ENCODE results near the gene UCN. TPM values are rescaled to one million over a fixed set of nuclear protein-coding genes. Genes with fewer than 3 reads are reported as not detected.
"Not testable (repeated sequence)": the region's sequence is repeated elsewhere in the genome, so short reads cannot be mapped to it uniquely, and the experiment has no call there.

Gene UCN
- total RNA-seq, 1 donor, result 0.36 TPM

GRCh38 chr2:27281442-27281841 is 26.8 kb downstream of the UCN start:
- H4K20me1 ChIP-seq (ENCODE audit: insufficient read depth, low read length), result no peaks in the 10 kb centered on the region
- DNase-seq (ENCODE audit: insufficient read length, low spot score, missing footprints), result no peak
- H3K4me3 ChIP-seq (ENCODE audit: insufficient read depth, low read length), result no peak overlapping the region
- no peak overlapping the region for H3K4me2 ChIP-seq (ENCODE audit: insufficient read depth, low read length)
- peaks cover 9% of the 10 kb centered on the region for H3K27me3 ChIP-seq (ENCODE audit: insufficient read depth, low read length)
- no peak for TF ChIP-seq CTCF (IDR thresholded peaks at IDR 0.05; ENCODE audit: extremely low read depth, low read depth, low read length)
- H3K27ac ChIP-seq (ENCODE audit: low read depth, low read length), result no peak overlapping the region
- H3K4me1 ChIP-seq (ENCODE audit: insufficient read depth, low read length), result peaks cover 25% of the 10 kb centered on the region
- no peaks in the 10 kb centered on the region for H3K79me2 ChIP-seq (ENCODE audit: insufficient read depth, low read length)
- no peak overlapping the region for H2AFZ ChIP-seq (ENCODE audit: low read length)
- H3K9me3 ChIP-seq (ENCODE audit: low read depth, low read length), result no peaks in the 10 kb centered on the region
- no peaks in the 10 kb centered on the region for H3K36me3 ChIP-seq (ENCODE audit: insufficient read depth, low read length)

- Histone ChIP-seq H3K4me3 (ENCODE audit: insufficient read depth, low read length) (no peak overlapping the region), H3K27me3 (ENCODE audit: insufficient read depth, low read length) (peaks cover 6% of the 10 kb centered on the region), H3K4me2 (ENCODE audit: insufficient read depth, low read length) (no peak overlapping the region), H3K4me1 (ENCODE audit: insufficient read depth, low read length) (peaks cover 25% of the 10 kb centered on the region), H4K20me1 (ENCODE audit: insufficient read depth, low read length) (no peaks in the 10 kb centered on the region), H3K9me3 (ENCODE audit: low read depth, low read length) (no peaks in the 10 kb centered on the region), H3K36me3 (ENCODE audit: insufficient read depth, low read length) (no peaks in the 10 kb centered on the region), H2AFZ (ENCODE audit: low read length) (no peak overlapping the region), H3K79me2 (ENCODE audit: insufficient read depth, low read length) (no peaks in the 10 kb centered on the region), H3K27ac (ENCODE audit: low read depth, low read length) (no peak overlapping the region)
- DNase-seq (ENCODE audit: insufficient read length, low spot score, missing footprints), result peak; percentile 77
- TF ChIP-seq CTCF (IDR thresholded peaks at IDR 0.05; ENCODE audit: extremely low read depth, low read depth, low read length), result no peak
Observed at GRCh38 chr2:27280826-27281225, 27.4 kb downstream of the UCN start.

- Histone ChIP-seq H3K27ac (ENCODE audit: low read depth, low read length) (no peak overlapping the region), H2AFZ (ENCODE audit: low read length) (no peak overlapping the region), H3K4me3 (ENCODE audit: insufficient read depth, low read length) (no peak overlapping the region), H3K79me2 (ENCODE audit: insufficient read depth, low read length) (no peaks in the 10 kb centered on the region), H3K9me3 (ENCODE audit: low read depth, low read length) (no peaks in the 10 kb centered on the region), H4K20me1 (ENCODE audit: insufficient read depth, low read length) (no peaks in the 10 kb centered on the region), H3K27me3 (ENCODE audit: insufficient read depth, low read length) (peaks cover 3% of the 10 kb centered on the region), H3K4me1 (ENCODE audit: insufficient read depth, low read length) (peaks cover 32% of the 10 kb centered on the region), H3K36me3 (ENCODE audit: insufficient read depth, low read length) (no peaks in the 10 kb centered on the region), H3K4me2 (ENCODE audit: insufficient read depth, low read length) (no peak overlapping the region)
- no peak for DNase-seq (ENCODE audit: insufficient read length, low spot score, missing footprints)
- no peak for TF ChIP-seq CTCF (IDR thresholded peaks at IDR 0.05; ENCODE audit: extremely low read depth, low read depth, low read length)
Observed at GRCh38 chr2:27278010-27278409, 30.2 kb downstream of the UCN start.

- no peaks in the 10 kb centered on the region for H3K79me2 ChIP-seq (ENCODE audit: insufficient read depth, low read length)
- no peak within 1 kb of the TSS for H3K27ac ChIP-seq (ENCODE audit: low read depth, low read length)
- DNase-seq (ENCODE audit: insufficient read length, low spot score, missing footprints), result no peak
- no peaks in the 10 kb centered on the region for H3K36me3 ChIP-seq (ENCODE audit: insufficient read depth, low read length)
- H3K27me3 ChIP-seq (ENCODE audit: insufficient read depth, low read length), result peaks cover 8% of the 10 kb centered on the region
- H4K20me1 ChIP-seq (ENCODE audit: insufficient read depth, low read length), result no peaks in the 10 kb centered on the region
- H3K4me1 ChIP-seq (ENCODE audit: insufficient read depth, low read length), result peaks cover 14% of the 10 kb centered on the region
- no peak within 1 kb of the TSS for H3K4me2 ChIP-seq (ENCODE audit: insufficient read depth, low read length)
- TF ChIP-seq CTCF (IDR thresholded peaks at IDR 0.05; ENCODE audit: extremely low read depth, low read depth, low read length), result no peak
- no peak within 1 kb of the TSS for H3K4me3 ChIP-seq (ENCODE audit: insufficient read depth, low read length)
- no peaks in the 10 kb centered on the region for H3K9me3 ChIP-seq (ENCODE audit: low read depth, low read length)
- no peak within 1 kb of the TSS for H2AFZ ChIP-seq (ENCODE audit: low read length)
Observed at GRCh38 chr2:27275211-27276150, 32.8 kb downstream of the UCN start, which contains the start of gene DNAJC5G. DNAJC5G (plus strand) TSS chr2:27275433; CDS start chr2:27276729, 1,296 bp downstream.

- H4K20me1 ChIP-seq (ENCODE audit: insufficient read depth, low read length); H3K79me2 ChIP-seq (ENCODE audit: insufficient read depth, low read length); H3K4me3 ChIP-seq (ENCODE audit: insufficient read depth, low read length); H2AFZ ChIP-seq (ENCODE audit: low read length); DNase-seq (ENCODE audit: insufficient read length, low spot score, missing footprints); H3K27ac ChIP-seq (ENCODE audit: low read depth, low read length); H3K4me2 ChIP-seq (ENCODE audit: insufficient read depth, low read length); H3K4me1 ChIP-seq (ENCODE audit: insufficient read depth, low read length); H3K9me3 ChIP-seq (ENCODE audit: low read depth, low read length); H3K36me3 ChIP-seq (ENCODE audit: insufficient read depth, low read length): not testable (repeated sequence)
- peaks cover 19% of the 10 kb centered on the region for H3K27me3 ChIP-seq (ENCODE audit: insufficient read depth, low read length)
Observed at GRCh38 chr2:27272537-27273522, 35.4 kb downstream of the UCN start.
